Mesendoderm (in vitro differentiated cells): ENCODE data around the gene CDK6.

Experiments
- DNase-seq: peaks from one replicate; pipeline ENCODE4 v3.0.0; 2013
- H2AK5ac ChIP-seq: 2 replicates; pipeline ENCODE4 v1.6.1; 2013; ENCODE audit warnings: low read length, inconsistent platforms
- H2BK120ac ChIP-seq: 2 replicates; pipeline ENCODE4 v1.6.1; 2013; ENCODE audit warnings: low read depth, mild to moderate bottlenecking, low read length, moderate library complexity, mixed read lengths
- H2BK15ac ChIP-seq: replicated peaks from 2 replicates; pipeline ENCODE4 v1.6.1; 2013; ENCODE audit warnings: low read depth, mild to moderate bottlenecking, moderate library complexity
- H2BK5ac ChIP-seq: 2 replicates; pipeline ENCODE4 v1.6.1; 2013; ENCODE audit warnings: low read length, inconsistent platforms
- H3K18ac ChIP-seq: 2 replicates; pipeline ENCODE4 v1.6.1; 2013; ENCODE audit warnings: mild to moderate bottlenecking, low read length, mixed read lengths
- H3K23ac ChIP-seq: one replicate; pipeline ENCODE4 v1.6.1; 2013; ENCODE audit warnings: low read length
- H3K27ac ChIP-seq: 2 replicates; pipeline ENCODE4 v1.5.1; 2013; ENCODE audit warnings: low read depth, mild to moderate bottlenecking, inconsistent platforms, low read length, moderate library complexity
- H3K27me3 ChIP-seq: 2 replicates; pipeline ENCODE4 v1.6.1; 2013; ENCODE audit warnings: low read length, control low read depth, mild to moderate bottlenecking, inconsistent platforms; ENCODE audit not compliant: insufficient read depth, poor library complexity
- H3K36me3 ChIP-seq: 2 replicates; pipeline ENCODE4 v1.6.1; 2013; ENCODE audit warnings: low read length, inconsistent platforms; ENCODE audit not compliant: control insufficient read depth, insufficient read depth
- H3K4ac ChIP-seq: one replicate; pipeline ENCODE4 v1.6.1; 2013; ENCODE audit warnings: low read depth, mild to moderate bottlenecking, low read length, moderate library complexity
- H3K4me1 ChIP-seq: 2 replicates; pipeline ENCODE4 v1.6.1; 2013; ENCODE audit warnings: low read depth, low read length, inconsistent platforms; ENCODE audit not compliant: control insufficient read depth
- H3K4me2 ChIP-seq: 2 replicates; pipeline ENCODE4 v1.6.1; 2013; ENCODE audit warnings: low read length
- H3K4me3 ChIP-seq: 2 replicates; pipeline ENCODE4 v1.5.1; 2013; ENCODE audit warnings: mild to moderate bottlenecking, low read length
- H3K56ac ChIP-seq: one replicate; pipeline ENCODE4 v1.6.1; 2013; ENCODE audit warnings: low read length
- H3K79me1 ChIP-seq: 2 replicates; pipeline ENCODE4 v1.6.1; 2013; ENCODE audit warnings: low read length, inconsistent platforms
- H3K79me2 ChIP-seq: 2 replicates; pipeline ENCODE4 v1.6.1; 2013; ENCODE audit warnings: mild to moderate bottlenecking, low read length; ENCODE audit not compliant: control insufficient read depth, insufficient read depth
- H3K9ac ChIP-seq: 2 replicates; pipeline ENCODE4 v1.6.1; 2013; ENCODE audit warnings: low read length, inconsistent platforms
- H4K5ac ChIP-seq: one replicate; pipeline ENCODE4 v1.6.1; 2013; ENCODE audit warnings: low read length
- H4K8ac ChIP-seq: one replicate; pipeline ENCODE4 v1.6.1; 2013; ENCODE audit warnings: low read depth, mild to moderate bottlenecking, control low read depth, low read length, moderate library complexity
- WGBS: extraction: QIAGEN DNeasy Blood & Tissue Kit; methylation state at CpG from one replicate; pipeline ENCODE4 v1.1.7; 2013; ENCODE audit warnings: low lambda C conversion rate, missing lambda C conversion rate; ENCODE audit not compliant: insufficient coverage; ENCODE audit errors: extremely low coverage; 5-methylcytosine and 5-hydroxymethylcytosine counted together

Gene CDK6

DNA sequence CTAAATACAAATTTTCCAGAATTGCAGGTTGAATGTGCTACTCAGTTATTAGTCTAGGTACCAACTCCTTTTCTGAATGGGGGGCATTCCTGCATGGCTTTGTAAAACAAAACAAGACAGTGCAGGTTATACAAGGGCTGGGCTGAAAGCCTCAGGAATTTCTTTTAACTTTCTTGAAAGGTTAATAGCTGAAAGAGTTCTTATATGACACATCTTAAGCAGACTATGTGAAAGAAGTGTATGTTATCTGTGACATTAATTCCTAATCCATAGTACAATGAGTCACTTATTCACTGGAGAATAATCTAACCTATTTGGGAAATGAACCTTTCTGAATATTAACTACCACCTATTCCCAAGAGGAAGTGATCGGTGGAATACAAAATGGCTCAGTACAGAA is 130.5 kb downstream of the CDK6 start:
- Histone ChIP-seq H3K27me3 (no peaks in the 10 kb centered on the region), H3K56ac (no peak overlapping the region), H4K8ac (no peak overlapping the region), H3K27ac (no peak overlapping the region), H2BK15ac (no peak overlapping the region), H2BK5ac (no peak overlapping the region), H2BK120ac (no peak overlapping the region), H3K18ac (no peak overlapping the region), H3K23ac (no peak overlapping the region), H2AK5ac (no peak overlapping the region), H3K79me1 (no peaks in the 10 kb centered on the region), H3K4me3 (no peak overlapping the region), H3K4me1 (no peaks in the 10 kb centered on the region), H3K4ac (no peak overlapping the region), H4K5ac (no peak overlapping the region), H3K79me2 (no peaks in the 10 kb centered on the region), H3K4me2 (no peak overlapping the region), H3K9ac (no peak overlapping the region), H3K36me3 (no peaks in the 10 kb centered on the region)
- no peak for DNase-seq
- no CpG with 5 or more reads among the region's 1 CpG for WGBS

DNA sequence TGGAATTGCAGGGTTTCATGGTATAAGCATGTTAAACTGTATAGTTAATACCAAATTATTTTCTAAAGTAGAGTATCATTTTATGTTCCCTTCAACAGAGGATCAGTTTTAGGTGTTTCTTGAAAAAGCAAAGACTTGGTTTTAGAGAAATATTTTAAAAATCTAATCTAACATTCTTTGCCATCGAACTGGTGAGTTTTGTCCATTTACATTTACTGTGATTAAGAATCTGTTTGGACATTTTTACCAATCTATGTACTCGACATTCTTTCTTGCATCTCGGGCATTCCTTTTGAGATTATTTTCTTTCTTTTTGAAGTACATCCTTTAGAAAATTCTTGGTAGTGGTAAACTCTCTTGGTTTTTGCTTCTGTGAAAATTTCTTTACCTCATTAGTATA is 131.5 kb downstream of the CDK6 start:
- no peak for DNase-seq
- Histone ChIP-seq H3K36me3 (no peaks in the 10 kb centered on the region), H2BK15ac (no peak overlapping the region), H3K4ac (no peak overlapping the region), H2AK5ac (no peak overlapping the region), H2BK120ac (no peak overlapping the region), H3K27me3 (no peaks in the 10 kb centered on the region), H4K5ac (no peak overlapping the region), H3K27ac (no peak overlapping the region), H3K23ac (no peak overlapping the region), H3K4me1 (no peaks in the 10 kb centered on the region), H3K4me3 (no peak overlapping the region), H3K79me2 (no peaks in the 10 kb centered on the region), H3K4me2 (no peak overlapping the region), H4K8ac (no peak overlapping the region), H3K56ac (no peak overlapping the region), H3K9ac (no peak overlapping the region), H2BK5ac (no peak overlapping the region), H3K18ac (no peak overlapping the region), H3K79me1 (no peaks in the 10 kb centered on the region)
- WGBS = no CpG with 5 or more reads among the region's 3 CpGs

DNA sequence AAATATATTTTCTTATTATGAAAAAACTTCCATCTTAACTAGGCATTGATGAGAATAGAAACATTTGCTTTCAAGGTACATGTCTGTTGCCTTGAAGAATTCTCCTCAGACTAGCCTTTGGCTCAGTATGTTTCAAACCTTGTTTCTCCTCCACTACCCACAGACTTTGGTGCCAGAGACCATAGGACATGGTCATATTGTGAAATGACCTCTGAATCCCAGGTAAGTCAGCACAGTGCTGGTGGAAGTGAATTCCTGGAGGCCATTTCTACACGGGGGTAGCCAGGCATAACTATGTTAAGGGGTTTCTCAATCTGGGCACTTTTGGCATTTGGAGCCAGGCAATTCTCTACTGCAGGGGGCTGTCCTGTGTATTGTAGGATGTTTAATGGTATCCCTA is 133.8 kb downstream of the CDK6 start:
- no peak for DNase-seq
- Histone ChIP-seq H4K8ac (no peak overlapping the region), H3K4me3 (no peak overlapping the region), H3K27ac (no peak overlapping the region), H3K18ac (no peak overlapping the region), H3K4me2 (no peak overlapping the region), H3K9ac (no peak overlapping the region), H3K4ac (no peak overlapping the region), H3K79me1 (no peaks in the 10 kb centered on the region), H3K79me2 (no peaks in the 10 kb centered on the region), H2BK5ac (no peak overlapping the region), H3K23ac (no peak overlapping the region), H4K5ac (no peak overlapping the region), H2BK15ac (no peak overlapping the region), H3K27me3 (no peaks in the 10 kb centered on the region), H2BK120ac (no peak overlapping the region), H2AK5ac (no peak overlapping the region), H3K4me1 (no peaks in the 10 kb centered on the region), H3K36me3 (no peaks in the 10 kb centered on the region), H3K56ac (no peak overlapping the region)
- no CpG with 5 or more reads among the region's 1 CpG for WGBS

DNA sequence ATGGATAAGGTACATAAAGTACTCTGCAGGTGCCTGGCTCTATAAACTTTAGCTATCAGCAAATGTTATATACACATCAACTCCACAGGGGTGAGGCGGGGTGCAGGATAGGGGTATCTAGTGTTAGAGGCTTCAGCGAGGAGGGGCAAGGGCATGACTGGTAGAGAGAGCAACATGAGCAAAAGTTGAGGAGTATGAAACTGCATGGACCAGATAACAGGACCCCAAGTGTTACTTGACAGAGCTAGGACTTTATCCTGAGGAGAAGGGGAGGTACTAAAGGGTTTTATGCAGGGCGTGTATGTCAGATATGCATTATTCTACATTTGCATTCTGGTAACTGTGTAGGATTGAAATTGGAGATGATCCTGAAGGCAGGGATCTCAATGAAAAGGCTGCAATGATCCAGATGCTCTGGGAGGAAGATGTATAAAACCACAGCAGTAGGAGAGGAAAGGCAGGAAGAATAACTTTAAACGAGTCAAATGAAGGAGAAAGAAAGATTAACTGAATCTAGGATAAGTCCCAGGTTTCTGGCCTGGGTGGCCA is 136.3 kb downstream of the CDK6 start:
- Histone ChIP-seq H3K79me2 (no peaks in the 10 kb centered on the region), H3K36me3 (no peaks in the 10 kb centered on the region), H2AK5ac (no peak overlapping the region), H3K4me1 (no peaks in the 10 kb centered on the region), H3K9ac (no peak overlapping the region), H3K27ac (no peak overlapping the region), H3K79me1 (no peaks in the 10 kb centered on the region), H3K23ac (no peak overlapping the region), H4K8ac (no peak overlapping the region), H3K56ac (no peak overlapping the region), H3K18ac (no peak overlapping the region), H2BK5ac (no peak overlapping the region), H2BK15ac (no peak overlapping the region), H4K5ac (no peak overlapping the region), H3K4me2 (no peak overlapping the region), H3K27me3 (no peaks in the 10 kb centered on the region), H3K4ac (no peak overlapping the region), H3K4me3 (no peak overlapping the region), H2BK120ac (no peak overlapping the region)
- no CpG with 5 or more reads among the region's 4 CpGs for WGBS
- no peak for DNase-seq

DNA sequence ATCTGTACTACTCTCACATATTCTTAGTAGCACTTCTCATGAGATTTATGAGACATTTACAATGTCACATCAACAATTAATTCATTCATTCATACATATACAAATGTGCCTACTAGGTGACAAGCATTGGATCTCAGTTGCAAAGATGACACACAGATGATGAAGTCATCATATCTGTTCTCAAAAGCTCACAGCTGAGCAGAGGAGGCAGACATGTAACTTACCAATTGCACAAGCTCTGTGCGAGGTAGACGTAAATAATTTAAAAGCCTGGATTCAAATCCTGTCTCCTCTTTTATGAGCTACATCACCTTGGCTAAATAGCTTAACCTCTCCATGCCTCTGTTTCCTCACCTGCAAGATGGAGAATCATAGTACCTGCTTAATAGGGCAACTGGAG is 136.8 kb downstream of the CDK6 start:
- no peak overlapping the region for H2AK5ac ChIP-seq
- H4K8ac ChIP-seq = no peak overlapping the region
- H2BK15ac ChIP-seq = no peak overlapping the region
- H3K4me3 ChIP-seq = no peak overlapping the region
- H3K4me1 ChIP-seq = no peaks in the 10 kb centered on the region
- no peak overlapping the region for H3K56ac ChIP-seq
- no peaks in the 10 kb centered on the region for H3K79me2 ChIP-seq
- H3K27ac ChIP-seq = no peak overlapping the region
- no peaks in the 10 kb centered on the region for H3K27me3 ChIP-seq
- H2BK5ac ChIP-seq = no peak overlapping the region
- DNase-seq = no peak
- H3K79me1 ChIP-seq = no peaks in the 10 kb centered on the region
- no peak overlapping the region for H3K4ac ChIP-seq
- no peaks in the 10 kb centered on the region for H3K36me3 ChIP-seq
- H3K9ac ChIP-seq = no peak overlapping the region
- no CpG with 5 or more reads among the region's 2 CpGs for WGBS
- H2BK120ac ChIP-seq = no peak overlapping the region
- no peak overlapping the region for H4K5ac ChIP-seq
- H3K23ac ChIP-seq = no peak overlapping the region
- H3K4me2 ChIP-seq = no peak overlapping the region
- no peak overlapping the region for H3K18ac ChIP-seq

DNA sequence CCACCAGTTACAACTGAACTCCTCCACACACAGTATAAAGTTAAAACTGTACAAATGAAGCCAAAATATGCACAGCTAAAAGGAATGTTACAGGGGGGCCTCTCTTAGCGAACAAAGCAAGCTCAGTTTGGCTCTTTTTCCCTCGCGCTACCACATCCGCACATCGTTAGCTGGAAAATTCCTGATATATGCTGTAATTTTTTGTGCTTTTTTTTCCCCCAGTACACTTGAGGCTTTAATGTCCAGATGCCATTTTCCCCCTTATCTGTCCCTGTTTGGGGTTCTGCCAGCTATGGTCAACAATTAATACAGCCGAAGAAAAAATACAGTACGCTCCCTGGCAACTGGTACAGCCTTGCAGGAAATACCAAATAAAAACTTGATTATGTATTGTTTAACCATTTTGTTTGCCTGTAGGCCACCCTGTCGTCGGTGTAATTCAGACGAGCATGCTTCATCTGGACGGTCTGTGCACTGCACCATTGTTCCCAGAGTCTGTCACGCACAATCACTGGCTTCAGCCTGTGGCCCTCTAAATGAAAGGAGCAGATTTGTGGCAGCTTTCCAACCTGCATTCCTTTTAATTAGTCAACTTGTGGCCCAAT is 138.0 kb downstream of the CDK6 start:
- Histone ChIP-seq H3K4me1 (no peaks in the 10 kb centered on the region), H3K79me1 (no peaks in the 10 kb centered on the region), H3K27me3 (no peaks in the 10 kb centered on the region), H4K8ac (no peak overlapping the region), H3K27ac (no peak overlapping the region), H2BK15ac (no peak overlapping the region), H2AK5ac (no peak overlapping the region), H3K4me2 (no peak overlapping the region), H3K23ac (no peak overlapping the region), H3K18ac (peak overlapping the region; percentile 41), H3K4ac (no peak overlapping the region), H3K56ac (no peak overlapping the region), H2BK120ac (no peak overlapping the region), H3K79me2 (no peaks in the 10 kb centered on the region), H4K5ac (no peak overlapping the region), H3K4me3 (no peak overlapping the region), H3K36me3 (no peaks in the 10 kb centered on the region), H3K9ac (no peak overlapping the region), H2BK5ac (no peak overlapping the region)
- no peak for DNase-seq
- WGBS = no CpG with 5 or more reads among the region's 12 CpGs
